Retinal pigment epithelial cell (primary cell): ENCODE results near the gene ARID1B.

Experiments used
- DNase-seq: peaks from one replicate; pipeline ENCODE4 v3.0.0-alpha.2; 2010; ENCODE audit warnings: low read depth
- H3K4me3 ChIP-seq: 2 replicates; pipeline ENCODE4 v1.5.1; 2011; ENCODE audit warnings: mild to moderate bottlenecking, low read length, control low read depth, moderate library complexity
- CTCF ChIP-seq: conservative IDR thresholded peaks from 2 replicates; pipeline ENCODE4 v1.5.1; 2011; ENCODE audit warnings: low read depth, low read length, control low read depth, inconsistent platforms

Gene ARID1B

GRCh38 chr6:157209865-157210530 is 432.8 kb downstream of the ARID1B start:
- TF ChIP-seq CTCF: no peak
- DNase-seq: no peak
- no peak overlapping the region for H3K4me3 ChIP-seq

DNA sequence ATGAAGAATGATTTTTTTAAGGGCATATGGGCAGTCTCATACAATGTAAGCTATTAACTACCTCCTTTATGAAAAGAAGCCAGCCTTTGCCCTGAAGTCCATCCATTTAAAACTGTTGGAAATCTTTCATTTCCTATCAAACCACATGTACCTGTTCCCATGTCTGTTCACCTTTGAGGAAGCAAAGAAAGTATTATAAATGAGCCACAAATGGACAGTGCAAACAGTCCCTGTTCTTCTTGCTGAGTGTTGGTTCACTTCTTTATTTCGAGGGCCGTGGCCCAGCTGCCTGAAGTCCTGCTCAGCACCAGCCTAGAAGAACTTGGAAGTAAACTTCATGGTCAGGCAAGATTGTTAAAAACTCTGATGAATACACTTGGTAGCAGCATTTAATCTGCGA is 433.8 kb downstream of the ARID1B start:
- no peak for TF ChIP-seq CTCF
- DNase-seq: no peak
- H3K4me3 ChIP-seq: no peak overlapping the region

DNA sequence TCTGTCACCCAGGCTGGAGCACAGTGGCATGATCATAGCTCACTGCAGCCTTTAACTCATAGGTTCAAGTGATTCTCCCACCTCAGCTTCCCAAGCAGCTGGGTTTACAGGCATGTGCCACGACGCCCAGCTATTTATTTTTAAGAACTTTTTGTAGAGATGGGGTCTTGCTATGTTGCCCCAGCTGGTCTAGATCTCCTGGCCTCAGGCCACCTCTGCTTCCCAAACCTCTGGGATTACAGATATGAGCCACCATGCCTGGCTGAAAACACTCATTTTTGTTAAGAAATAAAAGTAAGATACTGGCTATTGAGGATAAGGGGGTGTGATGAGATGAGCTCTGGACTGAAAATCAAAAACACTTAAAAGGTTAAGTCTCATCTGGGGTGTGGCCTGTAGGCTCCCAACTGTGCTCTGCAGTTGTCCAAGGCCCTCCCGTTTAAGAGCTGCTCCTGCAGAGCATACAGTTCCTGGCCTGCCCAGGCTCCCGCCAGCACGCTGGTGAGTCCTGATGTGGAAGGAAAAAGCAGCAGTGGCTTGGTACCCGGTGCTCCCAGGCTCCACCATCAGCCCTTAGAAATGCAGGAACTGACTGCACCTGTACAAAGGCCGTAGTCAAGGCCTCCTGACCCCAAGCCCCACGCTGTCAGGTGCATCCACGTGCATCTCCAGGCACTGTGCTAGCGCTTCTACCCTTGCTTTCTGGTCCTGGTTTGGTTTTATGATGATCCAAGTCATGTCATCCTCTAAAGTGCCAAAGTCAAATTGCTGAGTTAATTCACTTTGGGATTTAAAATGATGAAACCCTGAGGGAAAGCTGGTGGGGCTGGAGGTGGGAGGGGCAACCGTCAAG is 434.7 kb downstream of the ARID1B start:
- H3K4me3 ChIP-seq: no peak overlapping the region
- DNase-seq: no peak
- TF ChIP-seq CTCF: no peak

DNA sequence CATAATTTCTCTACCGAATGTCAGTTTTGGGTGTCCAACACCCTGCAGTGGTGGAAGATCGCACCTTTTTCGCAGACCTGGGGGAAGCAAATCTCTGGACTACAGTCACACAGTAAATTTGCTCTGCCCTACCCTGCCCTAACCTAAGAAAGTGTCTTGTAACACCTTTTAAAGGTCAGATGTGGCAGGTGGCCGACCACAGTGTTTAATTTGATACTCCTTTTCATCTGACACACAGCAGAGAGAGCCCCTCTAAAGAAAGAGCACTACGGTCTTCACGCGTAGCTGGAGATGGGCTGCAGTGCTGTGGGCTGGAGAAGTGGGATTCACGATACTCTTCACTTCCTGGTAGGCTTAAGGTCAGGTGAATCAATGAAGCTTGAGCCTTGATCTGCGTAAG is 436.2 kb downstream of the ARID1B start:
- TF ChIP-seq CTCF: no peak
- no peak for DNase-seq

DNA sequence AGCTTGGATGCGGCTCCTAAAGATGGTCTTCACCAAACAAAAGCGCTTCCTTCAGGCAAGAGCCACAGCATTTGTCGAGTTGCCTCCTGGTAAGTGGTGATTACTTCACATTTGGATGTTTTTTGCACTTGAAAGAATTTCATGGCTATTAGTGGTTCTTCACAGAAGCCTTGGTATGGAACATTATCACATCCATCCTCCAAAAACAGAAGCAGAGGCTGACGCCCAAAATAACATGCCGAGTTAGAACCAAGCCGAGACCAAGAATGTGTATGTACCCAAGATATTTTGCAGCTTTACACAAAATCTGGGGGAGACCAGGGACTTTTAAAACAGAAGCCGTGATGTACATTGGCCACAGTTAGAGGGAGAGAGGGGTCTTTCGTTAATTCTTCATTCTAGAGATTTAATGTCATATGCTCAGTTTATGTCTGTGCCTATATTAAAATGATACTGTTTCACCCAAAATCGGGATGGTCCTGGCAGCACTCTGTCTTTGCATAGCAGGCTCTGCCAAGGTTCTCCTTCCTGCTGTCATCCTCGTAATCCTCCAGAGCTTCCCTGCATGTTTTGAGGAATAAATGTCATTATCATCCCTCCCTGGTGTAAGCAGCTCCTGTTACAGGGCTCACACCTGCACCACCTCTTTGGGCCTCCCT is 436.9 kb downstream of the ARID1B start:
- DNase-seq: no peak
- no peak overlapping the region for H3K4me3 ChIP-seq
- TF ChIP-seq CTCF: no peak

More for the DNA sequence above, 436.2 kb downstream of the ARID1B start:
- no peak overlapping the region for H3K4me3 ChIP-seq

- DNase-seq: no peak
- no peak for TF ChIP-seq CTCF
- no peak overlapping the region for H3K4me3 ChIP-seq
Measured at GRCh38 chr6:157215717-157216116, 438.5 kb downstream of the ARID1B start.
